HK-2 (cell line): ENCODE measurements around the gene GIGYF2.
"Not testable (repeated sequence)": the region's sequence is repeated elsewhere in the genome, so short reads cannot be mapped to it uniquely, and the experiment has no call there.

Experiments
- DNase-seq: peaks from one replicate; pipeline ENCODE4 v3.0.0-alpha.2; 2018; ENCODE audit not compliant: unreplicated experiment

Gene GIGYF2

DNA sequence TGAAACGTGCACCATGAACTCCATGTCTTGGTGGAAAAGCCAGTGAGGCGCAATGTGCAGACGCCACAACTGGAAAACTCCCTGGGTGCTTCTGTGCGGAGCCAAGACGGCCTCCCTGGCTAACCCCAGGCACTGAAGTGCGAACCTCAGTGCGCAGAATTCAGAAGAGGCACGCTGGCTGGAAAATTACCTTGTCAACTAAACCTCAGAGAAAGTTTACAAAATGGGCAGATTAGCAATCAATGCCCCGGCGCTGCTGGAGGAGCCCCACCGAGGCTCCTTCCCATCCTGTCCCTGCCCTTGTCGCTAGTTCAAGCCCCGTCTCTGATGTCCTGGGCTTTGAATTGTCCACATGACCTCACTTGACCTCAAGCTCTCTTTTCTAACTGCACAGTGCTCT lies 195.1 kb downstream of the GIGYF2 start:
- DNase-seq, result no peak

DNA sequence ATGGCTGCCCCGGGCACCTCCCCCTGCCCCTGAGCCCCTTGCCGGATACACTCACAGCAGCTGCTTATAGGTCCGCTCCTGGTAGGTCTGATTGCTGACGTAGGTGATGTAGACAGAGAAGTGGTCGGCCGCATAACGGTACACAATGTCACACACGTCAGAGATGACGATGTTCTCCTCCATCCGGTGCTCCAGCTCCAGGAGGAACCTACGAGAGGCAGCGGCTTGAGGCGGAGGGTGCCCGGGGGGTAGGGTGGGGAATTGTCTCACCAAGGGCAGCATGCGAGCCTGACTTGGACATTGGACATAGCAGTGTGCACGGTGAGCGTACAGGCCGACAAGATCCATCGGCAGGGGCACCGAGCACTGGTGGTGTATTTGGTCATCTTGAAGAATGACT lies 195.7 kb downstream of the GIGYF2 start:
- DNase-seq, result no peak

DNA sequence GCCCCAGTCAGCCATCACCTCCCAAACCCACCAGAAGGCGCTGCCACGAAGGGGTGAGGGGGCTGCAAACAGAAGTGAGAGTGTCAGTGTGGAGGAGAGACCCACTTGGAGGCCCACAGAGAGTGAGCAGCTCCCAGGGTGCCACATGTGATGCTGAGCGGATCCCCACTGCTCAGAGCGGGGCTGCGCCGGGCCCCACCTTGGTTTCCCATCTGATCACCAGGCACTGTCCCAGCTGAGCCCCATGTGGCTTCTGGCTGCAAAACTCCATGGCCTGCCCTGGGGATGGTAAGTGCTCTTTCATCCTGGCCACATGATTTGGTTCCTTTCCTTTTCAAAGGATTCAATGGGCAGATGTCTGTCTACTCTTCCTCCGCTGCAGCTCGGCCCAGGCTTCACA lies 196.7 kb downstream of the GIGYF2 start:
- DNase-seq, result no peak

DNA sequence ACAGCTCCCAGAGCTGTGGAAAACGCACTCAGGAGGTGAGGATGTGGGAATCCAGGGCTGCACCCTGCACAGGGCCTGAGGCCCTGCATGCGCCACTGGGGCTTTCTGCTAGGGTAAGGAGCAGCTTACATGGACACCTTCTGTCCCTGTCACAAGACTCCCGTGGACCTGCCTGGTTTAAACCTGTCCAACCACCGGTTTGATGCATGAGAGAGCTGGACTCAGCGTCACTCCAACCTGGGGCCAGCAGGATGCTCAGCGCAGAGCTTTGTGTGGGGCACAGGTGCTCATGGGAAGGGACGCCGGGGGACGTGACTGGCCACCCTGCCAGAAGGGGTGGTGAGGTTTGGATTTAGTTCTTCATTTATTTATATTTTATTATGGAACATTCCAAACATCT lies 197.1 kb downstream of the GIGYF2 start:
- no peak for DNase-seq

DNA sequence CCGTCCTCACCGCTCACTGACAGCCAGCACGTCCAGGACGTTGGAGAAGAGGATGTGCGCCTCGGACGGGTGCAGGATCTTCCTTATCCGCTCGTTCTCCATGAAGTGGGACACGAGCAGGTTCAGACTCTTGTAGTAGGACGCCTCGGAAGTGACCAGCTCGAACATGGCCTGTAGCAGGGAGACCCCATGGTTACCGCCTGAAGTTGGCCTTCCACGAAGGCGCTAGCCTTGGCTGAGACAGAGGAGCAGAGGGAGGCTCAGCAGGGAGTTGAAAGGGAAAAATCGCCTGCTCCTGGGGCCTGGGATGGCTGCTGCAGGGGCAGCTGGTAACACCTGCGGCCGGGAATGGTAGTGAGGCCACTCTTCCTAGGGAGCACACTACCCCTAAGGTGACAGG lies 197.6 kb downstream of the GIGYF2 start:
- no peak for DNase-seq

DNA sequence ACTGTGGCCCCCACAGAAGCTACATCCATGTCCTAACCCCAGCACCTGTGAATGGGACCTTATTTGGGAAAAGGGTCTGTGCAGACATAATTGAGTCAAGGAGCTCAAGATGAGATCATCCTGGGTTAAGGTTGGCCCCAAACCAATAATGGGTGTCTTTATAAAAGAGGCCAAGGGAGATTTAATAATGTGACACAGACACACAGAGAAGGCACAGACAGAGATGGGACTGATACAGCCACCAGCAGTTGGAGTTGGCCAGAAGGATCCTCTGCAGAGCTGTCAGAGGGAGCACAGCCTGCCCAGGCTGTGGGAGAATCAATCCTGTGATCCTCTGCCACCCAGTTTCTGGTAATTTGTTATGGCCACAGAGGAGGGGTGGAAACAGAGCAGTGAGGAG lies 199.0 kb downstream of the GIGYF2 start:
- no peak for DNase-seq

DNA sequence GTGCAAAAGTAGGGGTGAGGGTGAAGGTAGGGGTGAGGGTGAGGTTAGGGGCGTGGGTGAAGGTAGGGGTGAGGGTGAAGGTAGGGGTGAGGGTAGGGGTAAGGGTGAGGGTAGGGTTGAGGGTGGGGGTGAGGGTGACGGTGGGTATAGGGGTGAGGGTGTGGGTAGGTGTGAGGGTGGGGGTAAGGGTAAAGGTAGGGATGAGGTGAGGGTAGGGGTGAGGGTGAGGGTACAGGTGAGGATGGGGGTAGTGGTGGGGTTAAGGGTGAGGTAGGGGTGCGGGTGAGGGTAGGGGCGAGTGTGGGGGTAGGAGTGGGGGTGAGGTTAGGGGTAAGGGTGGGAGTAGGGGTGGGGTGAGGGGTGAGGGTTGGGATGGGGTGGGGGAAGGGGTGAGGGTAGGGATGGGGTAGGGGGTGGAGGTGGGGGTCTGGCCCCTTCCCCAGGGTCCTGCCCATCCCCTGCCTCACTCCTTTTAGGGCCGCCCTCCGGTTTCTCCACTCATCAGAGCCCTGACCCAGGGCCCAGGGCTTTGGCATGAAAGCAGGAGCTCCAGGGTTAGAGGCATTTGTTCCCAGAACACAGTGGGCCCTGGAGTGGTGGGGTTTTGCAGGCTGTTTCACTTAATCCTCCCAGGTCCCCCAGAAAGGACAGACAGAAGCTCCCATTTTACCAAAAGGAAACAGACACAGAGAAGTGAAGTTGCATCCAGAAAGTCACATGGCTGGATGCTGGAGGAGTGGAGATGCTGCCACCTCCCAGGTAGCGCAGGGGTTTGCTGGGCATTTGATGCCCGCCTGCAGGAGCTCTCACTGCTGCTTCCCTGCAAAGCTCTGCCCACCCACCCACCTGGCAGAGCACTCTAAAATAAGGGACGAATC lies 199.8 kb downstream of the GIGYF2 start:
- DNase-seq, result no peak

DNA sequence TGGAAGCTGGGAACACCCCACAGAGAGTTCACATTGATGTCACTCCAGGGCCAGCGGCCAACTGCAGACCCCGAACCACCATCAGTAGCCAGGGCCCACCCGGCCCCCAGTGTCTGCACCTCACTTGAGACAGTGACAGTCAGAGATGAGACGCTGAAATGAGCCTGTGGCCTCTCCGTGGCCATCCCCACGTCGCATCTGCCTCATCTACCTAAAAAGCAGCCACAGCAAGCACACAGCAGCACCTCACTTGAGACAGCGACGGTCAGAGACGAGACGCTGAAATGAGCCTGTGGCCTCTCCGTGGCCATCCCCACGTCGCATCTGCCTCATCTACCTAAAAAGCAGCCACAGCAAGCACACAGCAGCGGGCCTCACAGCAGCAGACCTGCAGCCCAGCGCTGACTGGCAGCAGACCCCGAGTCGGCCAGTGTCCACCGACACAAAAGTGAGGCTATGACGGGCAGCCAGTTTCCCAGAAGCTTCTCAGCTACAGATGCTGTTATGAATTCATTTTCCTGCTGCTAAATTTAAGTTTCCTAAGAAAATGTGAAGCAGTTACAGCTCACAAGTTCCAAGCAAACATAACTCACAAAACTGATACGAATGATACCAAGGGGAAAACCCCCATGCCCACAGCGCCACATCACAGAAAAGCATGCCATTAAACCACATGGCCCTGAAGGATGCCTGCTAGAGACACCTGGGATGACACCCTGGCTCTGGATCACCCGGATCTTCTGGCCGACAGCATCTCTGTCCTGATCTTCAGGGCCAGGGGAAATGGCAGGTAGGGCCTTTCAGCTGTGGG lies 200.7 kb downstream of the GIGYF2 start:
- DNase-seq, result no peak

DNA sequence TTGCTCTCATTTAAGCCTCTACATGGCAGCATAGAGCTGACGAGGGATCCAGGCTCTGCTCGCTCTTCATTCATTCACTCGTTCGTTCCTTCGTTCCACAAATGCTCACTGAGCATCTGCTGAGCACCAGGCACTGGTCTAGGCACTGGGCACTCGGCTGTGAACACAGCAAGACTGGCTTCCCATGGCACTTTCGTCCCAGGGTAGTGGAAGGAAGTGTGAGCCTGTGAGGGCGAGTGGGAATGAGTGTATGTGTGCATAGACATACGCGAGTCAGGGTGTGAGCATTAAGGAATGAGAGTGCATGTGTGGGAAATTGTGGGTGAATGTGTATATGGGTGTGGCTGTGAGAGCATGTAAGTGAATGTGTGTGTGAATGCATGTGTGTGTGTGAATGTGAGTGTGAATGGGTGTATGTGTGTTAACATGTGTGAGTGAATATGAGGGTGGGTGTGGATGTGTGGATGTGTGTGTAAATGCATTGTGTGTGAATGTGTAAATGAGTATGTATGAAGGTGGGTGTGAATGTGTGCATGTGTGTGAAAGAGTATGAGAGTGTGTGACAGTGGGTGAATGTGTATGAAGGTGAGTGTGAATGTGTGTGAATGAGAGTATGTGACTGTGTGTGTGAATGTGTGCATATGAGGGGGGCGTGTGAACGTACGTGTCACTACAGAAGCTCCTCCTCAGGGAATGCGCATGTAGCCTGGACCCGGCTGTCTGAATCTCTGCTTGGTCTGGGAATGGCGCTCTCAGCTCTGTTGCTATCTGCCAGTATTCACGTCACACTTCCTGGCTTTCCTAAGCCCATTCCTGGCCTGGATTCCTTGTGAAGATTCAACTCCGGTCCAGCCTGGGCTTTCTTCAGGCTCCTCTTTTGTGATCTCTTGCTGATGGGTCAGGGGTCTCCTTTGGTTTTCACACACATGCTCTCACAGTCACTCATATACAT lies 201.7 kb downstream of the GIGYF2 start:
- DNase-seq, result no peak

DNA sequence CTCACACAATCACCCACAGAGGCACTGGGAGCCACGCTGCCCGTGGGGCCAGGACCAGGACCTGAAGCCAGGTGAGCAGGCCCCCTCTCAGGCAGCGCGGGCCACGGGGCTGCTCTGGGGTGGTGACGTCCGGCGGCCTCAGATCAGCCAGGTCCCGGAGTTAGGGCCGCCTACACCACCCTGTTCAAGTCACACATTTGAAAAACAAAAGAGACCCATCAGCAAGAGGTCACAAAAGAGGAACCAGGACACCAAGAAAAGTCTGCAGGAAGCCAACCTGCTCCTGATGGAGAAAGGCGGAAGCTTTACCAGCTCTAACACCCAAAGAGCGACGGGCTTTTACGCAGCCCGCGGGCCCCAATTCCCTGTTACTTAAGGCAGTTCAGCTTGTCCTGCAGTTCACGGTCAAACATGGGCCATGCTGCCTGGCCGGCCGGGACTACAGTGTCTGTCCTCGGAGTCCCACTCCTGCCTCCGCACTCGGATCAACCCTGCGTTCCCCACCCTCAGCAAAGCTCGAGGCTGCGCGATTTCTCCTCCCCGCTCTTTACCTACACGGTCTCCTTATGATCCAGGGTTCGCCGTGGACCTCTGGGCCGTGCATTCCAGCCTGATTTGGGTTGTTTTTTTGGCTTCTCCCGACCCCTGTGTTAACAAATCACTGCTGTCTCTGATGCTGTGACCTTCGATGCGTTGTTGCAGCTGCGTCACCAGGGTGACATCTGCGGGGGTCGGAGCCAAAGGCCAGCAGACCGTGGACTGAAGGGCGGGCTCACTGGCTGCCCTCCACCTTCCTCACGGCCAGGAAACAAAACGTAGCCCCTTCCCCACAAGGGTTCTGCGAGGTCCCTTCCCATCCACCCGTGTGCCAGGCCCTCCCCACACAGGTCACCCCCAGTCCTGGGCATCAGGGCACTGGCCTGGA lies 203.9 kb downstream of the GIGYF2 start:
- no peak for DNase-seq

DNA sequence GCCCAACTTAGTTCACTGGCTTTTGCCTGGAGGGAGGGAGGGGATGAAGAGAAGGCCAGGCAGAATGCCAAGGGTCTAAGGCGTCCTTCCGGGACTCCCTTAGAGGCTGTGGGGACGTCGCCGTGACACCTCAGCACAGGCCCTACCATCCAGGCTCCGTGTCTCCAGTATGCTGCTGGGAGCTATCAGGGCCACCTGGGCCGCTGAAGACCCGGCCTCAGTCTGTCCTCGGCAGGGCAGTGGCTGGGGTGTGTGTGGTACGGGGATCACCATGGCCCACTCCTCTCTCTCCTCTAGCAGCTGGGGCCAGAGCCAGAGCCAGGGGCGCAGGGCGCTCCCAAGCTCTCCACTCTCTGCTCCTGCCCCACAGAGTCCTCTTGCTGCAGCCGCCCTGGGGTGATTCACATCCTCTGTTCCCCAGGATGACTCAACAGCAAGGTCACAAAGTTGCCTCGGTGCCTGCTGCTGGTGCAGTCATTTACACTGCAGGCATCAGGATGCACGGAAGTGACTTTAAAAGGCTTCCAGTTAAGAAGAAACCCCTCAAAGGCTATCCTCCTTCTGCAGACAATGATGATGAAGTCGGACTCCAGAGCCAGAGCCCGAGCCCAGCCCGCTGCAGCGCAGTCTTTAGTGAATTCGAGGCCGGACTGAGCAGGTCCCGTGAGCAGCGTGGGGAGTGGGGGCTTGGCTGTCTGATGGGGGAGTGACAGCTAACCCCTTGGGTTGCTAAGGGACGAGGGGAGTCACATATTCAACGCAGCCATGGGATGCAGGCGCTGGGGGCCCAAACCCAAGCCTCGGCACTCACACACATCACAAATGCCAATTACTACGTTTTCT lies 204.8 kb downstream of the GIGYF2 start:
- peak; percentile 81 for DNase-seq

DNA sequence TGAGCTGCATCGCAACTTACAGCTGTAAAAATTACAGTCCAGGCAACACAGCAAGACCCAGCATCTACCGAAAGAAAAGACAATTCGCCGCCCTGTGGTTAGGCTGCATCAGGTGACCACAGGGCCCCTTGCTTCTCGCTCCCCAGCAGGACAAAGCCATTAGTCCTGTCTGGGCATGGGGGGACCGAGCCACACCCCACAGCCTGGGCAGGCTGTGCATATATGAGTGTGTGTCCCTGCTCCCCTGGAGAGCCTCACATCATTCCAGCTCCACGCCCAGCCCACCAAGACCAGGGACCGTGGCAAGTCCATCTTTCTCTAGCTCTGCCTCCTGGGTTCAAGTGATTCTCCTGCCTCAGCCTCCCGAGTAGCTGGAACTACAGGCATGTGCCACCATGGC lies 206.9 kb downstream of the GIGYF2 start:
- no peak for DNase-seq

DNA sequence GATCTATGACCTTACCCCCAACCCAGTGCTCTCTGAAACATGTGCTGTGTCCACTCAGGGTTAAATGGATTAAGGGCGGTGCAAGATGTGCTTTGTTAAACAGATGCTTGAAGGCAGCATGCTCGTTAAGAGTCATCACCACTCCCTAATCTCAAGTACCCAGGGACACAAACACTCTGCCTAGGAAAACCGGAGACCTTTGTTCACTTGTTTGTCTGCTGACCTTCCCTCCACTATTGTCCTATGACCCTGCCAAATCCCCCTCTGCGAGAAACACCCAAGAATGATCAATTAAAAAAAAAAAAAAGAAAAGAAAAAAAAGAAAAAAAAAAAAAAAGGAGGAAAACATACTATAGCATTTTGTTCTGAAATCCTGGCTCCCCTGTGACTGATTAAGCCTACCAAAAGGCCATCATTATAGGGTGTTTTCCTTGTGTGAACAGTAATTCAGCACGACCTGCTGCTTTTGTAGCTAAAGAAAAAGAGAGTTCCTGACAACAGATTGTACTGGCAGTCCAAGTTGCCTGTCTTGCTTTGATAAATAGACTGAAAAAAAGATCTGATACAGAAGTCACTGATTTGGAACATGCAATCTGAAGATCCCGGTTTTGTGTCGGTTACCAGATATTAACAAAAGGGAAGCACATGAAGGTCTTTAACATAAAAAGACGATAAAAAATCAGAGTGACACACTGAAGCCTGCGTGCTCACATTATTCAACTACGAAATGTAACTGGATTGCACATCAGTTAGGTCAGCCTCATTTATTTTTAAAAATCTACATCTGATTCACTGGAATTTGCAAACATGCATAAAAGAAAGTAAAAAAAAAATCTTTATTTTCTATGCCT lies 210.0 kb downstream of the GIGYF2 start:
- DNase-seq, result not testable (repeated sequence)

DNA sequence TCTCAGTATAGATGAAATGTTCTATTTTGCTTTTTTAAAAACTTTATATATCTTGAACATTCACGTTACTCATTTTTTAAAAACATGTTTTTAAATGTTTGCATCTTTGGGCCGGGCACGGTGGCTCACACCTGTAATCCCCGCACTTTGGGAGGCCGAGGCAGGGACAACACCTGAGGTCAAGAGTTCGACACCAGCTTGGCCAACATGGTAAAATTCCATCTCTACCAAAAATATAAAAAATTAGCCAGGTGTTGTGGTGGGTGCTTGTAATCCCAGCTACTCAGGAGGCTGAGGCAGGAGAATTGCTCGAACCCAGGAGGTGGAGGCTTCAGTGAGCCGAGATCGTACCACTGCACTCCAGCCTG lies 210.6 kb downstream of the GIGYF2 start:
- DNase-seq, result not testable (repeated sequence)

DNA sequence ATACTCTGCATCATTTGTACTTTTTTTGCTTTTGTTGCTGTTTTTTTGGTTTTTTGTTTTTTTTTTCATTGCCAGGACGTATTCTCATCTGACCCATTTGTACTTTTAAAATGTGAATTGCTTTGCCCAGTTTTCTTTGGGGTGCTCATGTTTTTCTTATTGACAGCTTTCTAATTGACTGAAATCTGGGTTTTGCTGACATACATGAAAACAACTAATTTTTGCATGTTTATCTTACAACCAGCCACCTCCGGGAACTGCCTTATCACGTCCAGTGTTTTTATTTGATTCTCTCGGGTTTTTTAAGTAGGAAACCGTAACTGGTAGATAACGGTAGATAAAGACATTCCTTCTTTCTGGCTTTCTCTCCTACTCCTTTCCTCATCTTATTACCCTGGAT lies 211.6 kb downstream of the GIGYF2 start:
- no peak for DNase-seq
